HG02884 (cell line): ENCODE data around the gene AMELX.

Source experiments
- ATAC-seq: cut with Tn5 transposase; IDR thresholded peaks from one replicate; pipeline ENCODE4 v1.9.1; 2021; ENCODE audit warnings: mild to moderate bottlenecking, moderate library complexity; ENCODE audit not compliant: unreplicated experiment

The AMELX gene

DNA sequence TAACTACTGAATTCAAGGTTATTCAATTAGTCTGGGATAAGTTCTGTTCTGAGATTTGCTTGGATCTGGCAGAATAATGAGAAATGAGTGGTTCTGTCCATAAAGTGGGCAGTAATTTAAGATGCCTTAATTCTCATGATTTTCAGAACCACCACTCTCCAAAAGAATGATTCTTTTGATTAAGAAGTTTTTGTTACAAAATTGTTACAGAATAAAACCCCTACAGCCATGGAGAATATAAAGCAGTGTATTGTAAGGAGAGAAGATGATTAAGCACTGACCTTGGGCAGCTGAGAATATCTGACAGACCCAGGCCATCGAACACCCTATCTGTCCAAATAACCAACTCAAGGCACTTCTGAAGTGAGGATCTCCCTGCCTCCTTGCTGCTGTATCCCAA lies 12.4 kb downstream of the AMELX start:
- ATAC-seq = no peak

DNA sequence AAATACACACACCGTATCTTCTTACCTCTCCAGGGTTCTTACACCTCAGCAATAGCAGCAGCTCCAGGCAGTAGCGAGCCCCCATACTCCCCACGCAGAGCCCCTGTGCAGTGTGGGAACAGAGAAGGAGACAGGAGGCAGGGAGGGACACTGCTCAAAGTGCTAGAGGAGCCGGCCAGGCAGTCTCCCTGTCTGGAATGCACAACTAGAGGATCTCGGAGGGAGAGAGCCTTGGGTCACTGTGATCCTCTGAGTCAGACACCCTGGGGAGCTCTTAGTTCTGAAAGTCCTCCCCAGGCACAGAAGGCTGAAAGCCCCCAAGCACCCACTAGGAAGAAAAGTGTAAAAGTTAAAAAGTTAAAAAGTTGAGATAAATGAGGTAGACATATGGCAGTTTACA lies 16.0 kb downstream of the AMELX start:
- no peak for ATAC-seq

DNA sequence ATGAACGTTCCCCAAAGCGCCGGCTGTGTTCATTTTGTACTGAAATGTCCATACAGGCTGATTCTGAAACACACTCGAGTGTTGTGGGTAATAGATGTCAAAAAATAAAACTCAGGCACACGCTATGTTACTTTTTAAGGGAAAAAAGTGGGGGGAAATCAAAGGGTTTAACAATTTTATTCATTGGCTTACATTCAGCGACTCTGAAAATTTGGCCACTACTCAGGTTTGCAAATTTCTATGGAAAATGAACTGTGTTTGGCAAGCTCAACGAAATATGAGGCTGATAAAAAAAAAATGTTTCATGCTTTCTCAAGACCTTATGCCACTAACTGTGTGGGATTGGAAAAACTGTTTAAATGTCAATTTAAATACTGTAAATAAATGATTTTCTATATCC lies 18.5 kb downstream of the AMELX start:
- no peak for ATAC-seq

DNA sequence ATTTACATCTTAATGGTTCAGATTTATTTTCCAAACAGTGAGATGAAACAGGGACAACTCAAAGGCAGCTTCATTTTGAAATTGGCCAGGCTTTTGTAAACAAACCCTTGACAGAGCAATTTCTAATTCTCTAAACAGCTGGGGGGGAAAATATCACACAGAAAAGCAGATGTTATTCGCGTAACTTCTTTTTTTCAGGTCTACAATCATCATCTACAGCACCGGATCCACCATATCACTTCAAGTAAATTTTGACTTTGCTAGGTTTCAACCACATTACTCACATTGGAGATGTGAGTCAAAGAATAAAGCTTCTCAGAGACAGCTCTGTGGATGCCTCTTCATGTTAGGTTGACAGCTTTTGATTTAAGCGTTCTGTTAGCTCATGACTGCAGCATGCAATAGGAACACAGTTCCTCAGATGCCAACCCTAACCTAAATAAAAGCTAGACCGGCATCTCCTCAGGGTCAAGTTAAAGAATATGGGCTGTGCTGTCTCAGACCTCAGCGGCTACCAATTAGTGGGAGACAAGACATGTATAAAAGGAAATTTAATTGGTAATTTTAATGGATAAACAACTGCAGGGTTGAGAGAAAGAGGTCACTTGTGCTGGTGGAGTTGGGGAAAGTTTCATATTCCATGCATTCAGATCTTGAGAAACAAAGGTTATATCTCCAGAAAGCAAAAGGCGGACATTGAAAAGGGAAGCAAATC lies 26.8 kb downstream of the AMELX start:
- no peak for ATAC-seq

DNA sequence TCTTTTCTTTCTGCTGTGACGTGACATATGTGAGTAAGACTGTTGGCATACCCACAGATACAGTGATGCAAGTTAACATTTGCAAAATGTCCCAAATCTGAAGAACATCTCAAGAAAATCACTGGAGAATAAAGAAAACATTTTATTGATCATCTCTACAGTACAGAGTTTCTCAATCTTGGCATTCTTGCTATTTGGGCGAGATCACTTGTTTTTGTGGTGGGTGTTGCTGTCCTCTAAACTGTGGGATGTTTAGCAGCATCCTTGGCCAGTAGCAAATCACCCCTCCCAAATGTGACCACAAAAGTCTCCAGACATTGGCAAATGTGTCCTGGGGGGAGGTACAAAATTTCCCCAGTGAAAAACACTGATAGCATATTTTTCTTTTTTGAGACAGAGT lies 28.8 kb downstream of the AMELX start:
- ATAC-seq = no peak

DNA sequence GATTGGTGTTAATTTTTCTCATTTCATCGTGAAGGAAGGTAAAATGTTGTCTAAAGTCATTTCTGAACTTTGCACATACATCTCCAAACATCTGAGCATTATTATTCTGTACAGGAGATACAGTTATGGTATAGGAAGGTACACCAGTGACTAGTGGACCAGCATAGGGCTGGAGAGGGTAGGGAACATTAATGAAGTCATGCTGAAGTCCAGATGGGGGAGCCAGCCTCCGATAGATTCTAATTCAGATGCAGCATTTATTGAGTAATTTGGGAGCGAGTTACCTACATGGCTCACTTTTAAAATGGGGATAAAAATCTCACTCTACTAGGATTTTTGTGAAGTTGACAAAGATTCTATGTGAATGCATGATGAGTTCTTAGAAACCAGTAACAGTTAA lies 34.9 kb downstream of the AMELX start:
- ATAC-seq = no peak

DNA sequence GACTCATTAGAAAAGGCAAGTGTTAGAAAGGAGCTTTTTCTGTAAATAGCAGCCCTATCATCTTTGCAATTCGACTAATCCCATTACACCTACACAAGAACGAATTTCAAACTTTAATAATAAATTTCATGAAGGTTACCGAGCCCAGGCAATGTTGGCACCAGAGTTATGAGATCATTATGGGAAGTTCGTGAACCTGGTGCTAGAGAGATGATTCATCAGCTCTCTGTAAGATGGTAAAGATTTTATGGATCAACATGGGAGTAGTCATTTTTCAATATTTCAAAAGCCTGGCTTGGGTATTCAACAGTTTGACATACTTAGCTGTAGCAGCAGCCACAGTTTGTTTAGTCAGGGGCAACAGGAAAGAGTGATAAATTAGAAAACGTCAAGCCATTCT lies 35.8 kb downstream of the AMELX start:
- ATAC-seq = no peak

DNA sequence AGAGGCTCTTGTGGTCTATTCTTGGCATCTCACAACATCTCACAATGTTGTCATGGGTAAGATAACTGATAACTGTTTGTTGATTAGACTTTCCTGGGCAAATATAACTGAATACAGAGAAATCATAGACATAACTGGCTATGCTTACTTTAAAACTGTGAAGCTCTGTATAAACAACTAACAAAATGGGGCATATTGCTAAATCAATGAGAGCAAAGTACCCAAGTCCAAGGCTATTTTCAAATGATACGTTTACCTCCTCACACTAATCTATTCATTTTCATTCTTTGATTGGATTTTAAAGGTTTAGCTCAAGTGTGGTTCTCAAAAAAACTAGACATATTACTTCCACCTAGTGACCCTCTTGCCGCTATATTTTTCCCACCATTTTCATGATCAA lies 38.6 kb downstream of the AMELX start:
- no peak for ATAC-seq

DNA sequence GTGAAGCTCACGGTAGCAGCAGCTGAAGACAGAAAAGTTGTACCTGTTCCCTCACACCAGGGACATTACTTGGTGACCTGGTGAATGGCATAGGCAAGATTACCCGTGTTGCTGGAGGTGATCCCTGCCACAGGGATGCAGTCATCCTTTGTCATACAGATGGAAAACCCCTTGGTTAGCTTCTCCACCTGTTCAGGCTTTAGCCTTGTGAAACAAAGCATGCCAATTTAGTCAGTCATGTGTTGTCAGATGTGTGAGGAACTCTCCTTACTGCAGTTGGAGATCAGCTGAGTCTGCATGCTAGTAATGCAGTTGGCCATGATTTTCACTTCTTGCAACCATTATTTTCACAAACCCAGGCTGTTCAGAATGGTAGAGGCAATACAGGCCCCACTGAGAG lies 41.0 kb downstream of the AMELX start:
- no peak for ATAC-seq

DNA sequence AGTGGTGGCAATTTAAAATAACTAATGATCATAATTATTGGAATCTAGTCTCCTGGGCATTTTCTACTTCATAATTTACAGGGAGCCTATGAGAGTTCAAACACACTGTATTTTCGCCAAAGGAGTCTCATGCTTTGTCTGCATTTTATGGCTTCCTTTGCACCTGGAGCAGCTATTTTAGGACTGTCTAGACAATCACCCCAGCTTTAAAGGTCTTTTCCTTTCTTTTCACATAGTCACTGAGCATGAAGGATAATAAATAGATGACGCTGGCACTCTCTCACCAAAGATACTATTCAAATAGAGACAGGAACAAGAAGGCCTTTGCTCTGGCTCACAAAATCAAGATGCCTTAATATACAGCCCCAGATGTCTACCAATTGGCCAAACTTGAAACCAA lies 43.0 kb downstream of the AMELX start:
- no peak for ATAC-seq

DNA sequence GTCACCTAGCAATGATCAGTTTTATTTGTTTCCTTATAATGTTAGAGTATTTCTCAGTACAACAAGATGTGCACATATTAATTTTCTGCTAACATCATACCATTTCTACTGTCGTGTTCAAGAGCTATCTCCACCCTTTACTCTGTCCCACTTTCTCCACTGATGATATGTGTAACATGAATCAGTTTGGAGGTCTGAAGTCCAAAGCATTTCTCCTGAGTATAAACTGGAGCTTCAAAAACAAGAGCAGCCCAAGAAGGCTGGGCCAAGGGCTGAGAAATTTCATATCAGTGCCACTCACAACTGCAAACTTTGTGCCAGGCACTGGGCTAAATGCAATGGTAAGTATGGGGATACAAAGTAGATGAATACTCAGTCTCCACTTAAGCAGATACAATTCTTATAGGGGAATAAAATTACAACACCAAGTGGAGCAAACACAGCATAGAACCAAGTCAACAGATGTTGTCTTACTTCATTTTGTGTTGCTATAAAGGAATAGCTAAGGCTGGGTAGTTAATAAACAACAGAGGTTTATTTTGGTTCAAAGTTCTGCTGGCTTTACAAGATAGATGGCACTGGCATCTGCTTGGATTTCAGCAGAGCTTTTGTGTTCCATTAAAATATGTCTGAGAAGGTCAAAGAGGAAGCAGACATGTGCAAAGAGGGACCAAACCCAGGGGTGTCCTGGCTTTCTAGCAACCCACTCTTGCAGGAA lies 44.2 kb downstream of the AMELX start:
- no peak for ATAC-seq

DNA sequence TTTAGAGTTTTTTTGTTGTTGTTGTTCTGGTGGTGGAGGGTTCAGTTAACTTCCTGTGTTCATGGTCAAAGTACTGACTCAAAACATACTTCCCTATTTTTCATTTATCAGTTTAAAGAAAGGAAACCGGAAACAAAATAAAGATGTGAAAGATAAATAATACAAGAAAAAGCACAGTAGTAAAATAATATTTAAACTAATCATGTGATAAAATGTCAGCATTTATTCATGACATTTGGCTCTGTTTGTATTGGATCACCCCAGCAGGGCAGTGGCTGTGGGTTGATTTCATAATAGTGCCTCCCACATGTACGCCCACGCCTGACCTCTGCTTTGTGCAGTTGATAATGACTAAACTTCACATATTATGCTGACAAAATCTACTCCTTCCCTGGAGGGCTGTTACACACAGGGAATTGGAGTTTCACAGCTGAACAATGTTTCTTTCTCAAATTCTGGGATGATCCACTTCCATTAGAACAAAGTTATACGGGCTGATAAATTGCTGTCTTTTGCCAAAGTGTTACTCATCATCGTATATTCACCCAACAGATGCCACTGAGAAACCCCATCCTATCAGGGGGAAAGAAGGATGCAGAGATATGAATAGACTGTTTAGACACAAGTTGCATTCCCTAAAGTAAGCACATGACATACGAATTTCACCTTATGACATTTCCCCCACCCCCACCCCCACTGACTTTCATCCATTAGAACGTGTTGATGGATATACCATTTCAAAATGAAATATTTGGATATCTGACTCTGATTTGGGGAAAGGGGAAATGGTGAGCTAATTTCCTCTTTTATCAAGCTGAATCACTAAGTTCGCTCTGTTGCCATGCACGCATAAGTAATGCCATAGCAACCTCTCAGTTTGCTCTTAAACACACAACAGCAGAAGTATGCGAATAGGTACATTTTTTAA lies 48.3 kb downstream of the AMELX start:
- peak; percentile 82 for ATAC-seq

DNA sequence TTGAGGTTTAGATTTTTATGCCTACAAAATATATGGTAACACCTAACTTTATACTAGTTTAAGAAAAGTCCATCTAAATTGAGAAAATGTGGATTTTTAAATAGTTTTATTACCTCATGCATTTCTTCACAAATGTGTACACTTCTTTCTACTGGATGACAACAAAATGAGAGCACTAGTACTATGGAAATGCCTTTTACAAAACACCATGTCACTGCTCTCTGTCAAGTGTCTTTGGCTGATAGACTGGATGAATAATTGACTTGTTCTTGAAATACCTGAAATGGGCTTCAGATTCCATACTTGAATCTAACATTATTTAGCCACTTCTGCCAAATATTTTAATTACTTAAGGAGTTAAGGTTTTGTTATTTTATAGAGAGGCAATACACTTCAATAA lies 49.5 kb downstream of the AMELX start:
- ATAC-seq = no peak

DNA sequence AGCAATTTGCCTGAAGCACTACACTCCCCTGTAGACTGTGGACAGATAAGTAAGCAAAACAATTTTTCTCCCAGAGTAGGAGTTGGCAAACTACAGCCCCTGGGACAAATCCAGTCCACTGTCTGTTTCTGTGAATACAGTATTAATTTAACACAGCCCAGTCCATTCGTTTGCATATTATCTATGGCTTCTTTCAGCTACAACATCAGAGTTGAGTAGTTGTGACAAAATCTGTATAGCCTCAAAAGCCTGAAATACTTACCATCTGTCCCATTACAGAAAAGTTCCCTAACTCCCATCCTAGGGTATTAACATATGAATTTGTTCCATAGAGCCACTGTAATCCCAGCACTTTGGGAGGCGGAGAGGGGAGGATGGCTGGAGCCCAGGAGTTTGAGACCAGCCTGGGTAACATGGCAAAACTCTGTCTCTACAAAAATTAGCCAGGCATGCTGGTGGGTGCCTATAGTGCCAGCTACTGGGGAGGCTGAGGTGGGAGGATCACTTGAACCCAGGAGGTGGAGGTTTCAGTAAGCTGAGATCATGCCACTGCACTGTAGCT lies 53.0 kb downstream of the AMELX start:
- no peak for ATAC-seq

DNA sequence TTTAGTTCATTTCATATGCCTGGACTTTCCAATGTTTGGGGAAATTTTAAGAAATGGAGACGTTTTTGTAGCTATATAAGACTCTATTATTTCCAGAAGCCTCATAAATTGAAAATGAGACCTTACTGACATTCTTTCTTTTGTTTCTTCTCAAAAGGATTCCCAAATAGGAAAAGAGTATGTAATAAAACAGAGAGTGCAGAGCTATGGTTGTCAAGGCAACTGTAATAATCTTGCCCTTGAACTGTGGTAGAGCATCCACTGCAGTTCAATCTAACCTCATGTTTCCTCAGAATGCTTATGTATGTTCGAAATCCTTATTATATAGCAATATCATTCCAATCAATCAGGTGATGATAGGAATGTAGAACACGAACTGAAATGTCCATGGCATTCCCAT lies 54.1 kb downstream of the AMELX start:
- no peak for ATAC-seq

DNA sequence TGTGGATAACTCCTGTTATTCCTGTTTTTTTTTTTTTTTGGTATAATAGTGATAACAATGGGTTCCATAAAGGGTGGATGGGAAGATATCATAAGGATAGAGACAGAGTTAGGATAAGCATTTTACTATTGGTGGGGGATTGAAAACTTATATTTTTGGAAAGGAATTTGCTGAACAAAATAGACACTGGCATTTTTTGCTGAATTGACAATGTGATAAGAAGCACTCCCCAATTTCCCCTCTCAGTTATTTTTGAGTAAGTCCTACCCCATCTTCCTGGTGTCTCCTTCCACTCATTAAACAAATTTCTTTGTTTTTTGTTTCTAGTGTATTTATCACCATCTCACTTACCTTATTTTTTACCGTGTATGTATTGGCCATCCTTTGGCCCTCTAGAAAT lies 55.8 kb downstream of the AMELX start:
- ATAC-seq = no peak

DNA sequence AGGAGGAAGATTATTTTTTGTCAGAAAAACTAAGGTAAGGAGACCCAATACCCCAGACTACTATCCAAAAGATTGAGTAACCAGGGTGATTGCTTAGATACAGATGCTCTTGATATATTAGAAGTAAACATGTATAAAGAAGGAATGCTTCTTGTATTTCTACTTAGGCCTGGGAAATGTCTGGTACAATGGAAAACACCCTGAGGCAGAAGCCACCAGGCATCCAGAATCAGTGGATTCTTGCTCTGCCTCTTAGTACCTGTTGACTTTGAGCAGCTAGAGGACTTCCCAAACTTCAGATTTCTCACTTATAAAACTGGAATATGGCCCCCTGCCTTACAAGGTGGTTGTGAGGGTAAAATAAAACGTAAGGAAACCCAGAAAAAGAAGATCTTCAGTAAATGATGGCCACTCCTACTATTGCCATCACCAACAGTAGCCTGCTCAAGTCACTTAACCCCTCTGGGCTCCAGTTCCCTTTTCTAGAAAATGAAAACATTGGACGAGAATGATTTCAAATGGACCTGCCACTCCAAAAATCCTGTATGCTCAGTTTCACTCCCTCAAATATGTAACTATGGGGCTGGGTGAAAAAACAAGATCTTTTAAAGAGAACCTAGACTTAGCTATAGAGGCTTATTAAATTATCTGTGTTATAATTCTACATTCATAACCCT lies 56.6 kb downstream of the AMELX start:
- no peak for ATAC-seq
